Liver (tissue), 9 donors: ENCODE results near the gene SLC30A9. TPM values are rescaled to one million over a fixed set of nuclear protein-coding genes. Genes with fewer than 3 reads are reported as not detected.

ENCODE experiments used
- DNase-seq: peaks from one replicate; pipeline ENCODE4 v3.0.0-alpha.2; 2017; ENCODE audit warnings: low spot score
- H3K27ac ChIP-seq, 2 donors: one replicate each; pipeline ENCODE4 v1.7.0; 2013; ENCODE audit warnings: inconsistent platforms in 2 of 2, low read length in 2 of 2, control low read depth in 1 of 2, low read depth in 1 of 2, mild to moderate bottlenecking in 1 of 2
- H3K27me3 ChIP-seq, 4 donors: one replicate each; pipeline versions ENCODE4 v1.6.1 to v1.7.0; 2013; ENCODE audit warnings: low read length in 3 of 4, inconsistent platforms in 1 of 4, mild to moderate bottlenecking in 1 of 4, moderate library complexity in 1 of 4; ENCODE audit not compliant: control insufficient read depth in 4 of 4, insufficient read depth in 4 of 4
- H3K36me3 ChIP-seq, 4 donors: one replicate each; pipeline versions ENCODE4 v1.6.1 to v1.7.0; 2013; ENCODE audit warnings: low read length in 3 of 4, mild to moderate bottlenecking in 3 of 4, low read depth in 1 of 4, moderate library complexity in 1 of 4; ENCODE audit not compliant: control insufficient read depth in 4 of 4, insufficient read depth in 3 of 4
- H3K4me1 ChIP-seq, 4 donors: one replicate each; pipeline versions ENCODE4 v1.6.1 to v1.7.0; 2013; ENCODE audit warnings: low read length in 3 of 4, mild to moderate bottlenecking in 3 of 4, moderate library complexity in 1 of 4; ENCODE audit not compliant: control insufficient read depth in 4 of 4, insufficient read depth in 4 of 4
- H3K4me3 ChIP-seq, 3 donors: one replicate each; pipeline versions ENCODE4 v1.6.1 to v1.7.0; 2013; ENCODE audit warnings: low read length in 3 of 3, control low read depth in 1 of 3, low read depth in 1 of 3, mild to moderate bottlenecking in 1 of 3
- H3K9ac ChIP-seq, 2 donors: one replicate each; pipeline ENCODE4 v1.7.0; 2013; ENCODE audit warnings: low read length in 2 of 2, mild to moderate bottlenecking in 2 of 2, moderate library complexity in 2 of 2, control low read depth in 1 of 2, low read depth in 1 of 2
- H3K9me3 ChIP-seq, 4 donors: one replicate each; pipeline versions ENCODE4 v1.6.1 to v1.7.0; 2013; ENCODE audit warnings: low read length in 3 of 4; ENCODE audit not compliant: control insufficient read depth in 4 of 4
- CTCF ChIP-seq: fragments of 150-350 bp; IDR thresholded peaks from 2 replicates; pipeline ENCODE4 v1.5.1; 2017; ENCODE audit warnings: improper control_type of control experiment, low read depth, low read length; ENCODE audit not compliant: missing input control
- EGR1 ChIP-seq, 2 donors: IDR thresholded peaks; 2 replicates each; pipeline ENCODE4 v1.6.1; 2016 to 2018; ENCODE audit warnings: antibody characterized with exemption in 2 of 2, low read depth in 2 of 2
- FOXA1 ChIP-seq: IDR thresholded peaks from 2 replicates; pipeline ENCODE4 v1.6.1; 2016; ENCODE audit warnings: antibody characterized with exemption
- FOXA2 ChIP-seq: IDR thresholded peaks from 2 replicates; pipeline ENCODE4 v1.6.1; 2016; ENCODE audit warnings: antibody characterized with exemption
- GABPA ChIP-seq, 2 donors: IDR thresholded peaks in 1 of 2; conservative IDR thresholded peaks in 1 of 2; 2 replicates each; pipeline ENCODE4 v1.6.1; 2016; ENCODE audit warnings: antibody characterized with exemption in 2 of 2, mild to moderate bottlenecking in 1 of 2, moderate library complexity in 1 of 2
- HNF4A ChIP-seq, 2 donors: conservative IDR thresholded peaks; 2 replicates each; pipeline ENCODE4 v1.6.1; 2016; ENCODE audit warnings: antibody characterized with exemption in 2 of 2, mild to moderate bottlenecking in 2 of 2
- HNF4G ChIP-seq: IDR thresholded peaks from 2 replicates; pipeline ENCODE4 v1.6.1; 2016; ENCODE audit warnings: antibody characterized with exemption
- JUND ChIP-seq, 2 donors: IDR thresholded peaks; 2 replicates each; pipeline ENCODE4 v1.6.1; 2016; ENCODE audit warnings: antibody characterized with exemption in 2 of 2
- NR2F2 ChIP-seq: IDR thresholded peaks from 2 replicates; pipeline ENCODE4 v1.6.1; 2016; ENCODE audit warnings: antibody characterized with exemption
- RAD21 ChIP-seq, 2 donors: IDR thresholded peaks; 2 replicates each; pipeline ENCODE4 v1.6.1; 2016; ENCODE audit warnings: antibody characterized with exemption in 2 of 2, mild to moderate bottlenecking in 2 of 2
- REST ChIP-seq: IDR thresholded peaks from 2 replicates; pipeline ENCODE4 v1.6.1; 2016; ENCODE audit warnings: antibody characterized with exemption, mild to moderate bottlenecking
- RXRA ChIP-seq, 2 donors: IDR thresholded peaks; 2 replicates each; pipeline ENCODE4 v1.6.1; 2017 to 2018; ENCODE audit warnings: antibody characterized with exemption in 2 of 2, mild to moderate bottlenecking in 1 of 2
- SP1 ChIP-seq: IDR thresholded peaks from 2 replicates; pipeline ENCODE4 v1.6.1; 2018; ENCODE audit warnings: antibody characterized with exemption, mild to moderate bottlenecking
- TAF1 ChIP-seq: conservative IDR thresholded peaks from 2 replicates; pipeline ENCODE4 v1.6.1; 2016; ENCODE audit warnings: antibody characterized with exemption, mild to moderate bottlenecking
- YY1 ChIP-seq: IDR thresholded peaks from 2 replicates; pipeline ENCODE4 v1.6.1; 2016; ENCODE audit warnings: antibody characterized with exemption, mild to moderate bottlenecking
- WGBS: extraction: QIAGEN DNeasy Blood & Tissue Kit; methylation state at CpG from one replicate; pipeline ENCODE4 v1.1.7; 2013; 5-methylcytosine and 5-hydroxymethylcytosine counted together
- polyA plus RNA-seq, 2 donors: library from polyadenylated mRNA; stranded (reverse) in 1 of 2; unstranded in 1 of 2; fragments of 200-250 nt in 1 of 2; fragments of >200 nt in 1 of 2; fragmentation: Nextera tagmentation in 1 of 2; extraction: Ambion mirVana in 1 of 2; gene quantifications; one replicate each; pipeline versions ENCODE4 v1.2.1 to v1.2.3, GENCODE V29; 2013 to 2015
- total RNA-seq, 2 donors: library from RNA; depleted of rRNA; stranded (reverse); fragments of >200 nt; gene quantifications; one replicate each; pipeline ENCODE4 v1.2.3, GENCODE V29; 2014
- TF ChIP-seq, protein P1 (sequence below): IDR thresholded peaks from 2 replicates; pipeline ENCODE4 v1.6.1; 2016; ENCODE audit warnings: antibody characterized with exemption
- TF ChIP-seq, protein P2 (sequence below): IDR thresholded peaks from 2 replicates; pipeline ENCODE4 v1.6.1; 2016; ENCODE audit warnings: antibody characterized with exemption
- TF ChIP-seq, protein P3 (sequence below): IDR thresholded peaks from 2 replicates; pipeline ENCODE4 v1.6.1; 2016; ENCODE audit warnings: antibody characterized with exemption
- donor health status: healthy.
- donor health status: healthy.
- donor health status: healthy.
- donor health status: healthy.
- donor health status: healthy.

SLC30A9 gene
- total and polyA plus RNA-seq, 4 donors = 13.5 to 31.0 (median 22.2) TPM

DNA sequence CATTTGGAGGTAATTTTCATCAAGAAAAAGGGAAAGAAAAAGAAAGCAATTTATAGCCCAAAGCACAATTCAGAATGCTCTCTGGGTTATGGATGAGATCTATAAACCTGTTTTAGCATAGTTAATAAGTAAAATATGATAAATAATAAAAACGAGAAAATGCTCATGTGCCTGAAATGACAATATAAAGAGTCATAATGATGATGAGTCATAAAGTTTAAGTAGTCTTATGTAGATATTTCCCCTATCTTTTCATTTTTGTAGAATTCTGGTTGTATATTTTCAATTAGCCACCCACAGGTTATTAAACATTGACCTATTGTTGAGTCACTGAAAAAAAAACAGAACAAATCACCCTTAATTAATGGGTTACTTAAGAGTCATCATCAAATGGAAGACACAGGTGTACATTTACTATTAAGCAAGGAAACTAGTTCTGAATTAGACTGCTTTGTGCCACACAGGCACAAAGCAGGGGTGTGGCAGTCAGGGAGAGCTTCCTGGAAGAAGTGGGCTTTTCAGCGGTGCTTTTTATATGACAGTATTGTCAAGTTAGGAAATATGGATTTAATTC, 132.8 kb downstream of the SLC30A9 start:
- Histone ChIP-seq H3K4me3 (no peak overlapping the region), H3K9ac (no peak overlapping the region), H3K4me1 (no peaks in the 10 kb centered on the region), H3K36me3 (no peaks in the 10 kb centered on the region), H3K9me3 (peaks cover 0 to 3% (median 0%) of the 10 kb centered on the region in 4 donors), H3K27me3 (no peaks in the 10 kb centered on the region), H3K27ac (no peak overlapping the region)
- no peak for DNase-seq
- WGBS = 82% methylated on average over 2 of the region's 2 CpGs
- TF ChIP-seq, protein P1, sequence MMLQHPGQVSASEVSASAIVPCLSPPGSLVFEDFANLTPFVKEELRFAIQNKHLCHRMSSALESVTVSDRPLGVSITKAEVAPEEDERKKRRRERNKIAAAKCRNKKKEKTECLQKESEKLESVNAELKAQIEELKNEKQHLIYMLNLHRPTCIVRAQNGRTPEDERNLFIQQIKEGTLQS = no peak
- TF ChIP-seq RXRA (IDR thresholded peaks at IDR 0.05) (no peak), EGR1 (IDR thresholded peaks at IDR 0.05; ENCODE audit: low read depth in 2 of 2) (no peak)

DNA sequence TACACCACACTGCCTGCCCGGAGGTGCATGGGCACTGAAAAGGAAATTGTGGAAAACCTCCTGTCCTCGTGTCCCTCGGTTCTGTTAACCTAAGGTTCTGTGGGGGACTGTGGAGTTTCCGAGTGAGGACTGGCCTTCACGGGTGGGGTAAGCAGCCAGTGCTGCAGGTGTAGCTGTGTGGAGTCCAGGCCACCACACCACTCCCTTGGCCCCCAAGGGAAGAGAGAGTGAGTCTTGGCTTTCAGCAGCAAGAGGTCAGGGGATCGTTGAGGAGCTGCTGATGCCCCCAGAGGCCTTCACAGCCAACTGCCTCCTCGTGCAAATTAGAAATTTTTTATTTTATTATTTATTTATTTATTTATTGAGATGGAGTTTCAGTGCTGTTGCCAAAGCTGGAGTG, 141.8 kb downstream of the SLC30A9 start:
- Histone ChIP-seq H3K27ac (no peak overlapping the region), H3K4me3 (no peak overlapping the region), H3K36me3 (no peaks in the 10 kb centered on the region), H3K4me1 (no peaks in the 10 kb centered on the region), H3K9ac (no peak overlapping the region), H3K9me3 (peaks cover 0 to 5% (median 4%) of the 10 kb centered on the region in 4 donors), H3K27me3 (peaks cover 0 to 3% (median 0%) of the 10 kb centered on the region in 4 donors)
- no peak for DNase-seq
- TF ChIP-seq EGR1 (IDR thresholded peaks at IDR 0.05; ENCODE audit: low read depth in 2 of 2) = no peak
- no peak for TF ChIP-seq SP1
- WGBS = 89% methylated on average over 7 of the region's 7 CpGs

GRCh38 chr4:42133006-42133405, 142.7 kb downstream of the SLC30A9 start:
- peaks cover 0 to 3% (median 0%) of the 10 kb centered on the region in 4 donors for H3K27me3 ChIP-seq
- 51% methylated on average over 1 of the region's 1 CpG for WGBS
- H3K4me1 ChIP-seq = no peaks in the 10 kb centered on the region
- H3K4me3 ChIP-seq = no peak overlapping the region
- DNase-seq = no peak
- no peaks in the 10 kb centered on the region for H3K36me3 ChIP-seq
- no peak for TF ChIP-seq FOXA1
- TF ChIP-seq, protein P2, sequence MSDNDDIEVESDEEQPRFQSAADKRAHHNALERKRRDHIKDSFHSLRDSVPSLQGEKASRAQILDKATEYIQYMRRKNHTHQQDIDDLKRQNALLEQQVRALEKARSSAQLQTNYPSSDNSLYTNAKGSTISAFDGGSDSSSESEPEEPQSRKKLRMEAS = no peak
- TF ChIP-seq, protein P1 = no peak
- no peak for TF ChIP-seq SP1
- TF ChIP-seq RXRA (IDR thresholded peaks at IDR 0.05) = no peak
- no peak for TF ChIP-seq RAD21 (IDR thresholded peaks at IDR 0.05)
- no peak for TF ChIP-seq CTCF
- no peak for TF ChIP-seq HNF4A (conservative IDR thresholded peaks at IDR 0.05)
- no peak for TF ChIP-seq FOXA2
- no peak for TF ChIP-seq NR2F2
- no peak for TF ChIP-seq TAF1
- TF ChIP-seq HNF4G = no peak
- no peak for TF ChIP-seq YY1
- TF ChIP-seq JUND (IDR thresholded peaks at IDR 0.05) = no peak
- TF ChIP-seq, protein P3, sequence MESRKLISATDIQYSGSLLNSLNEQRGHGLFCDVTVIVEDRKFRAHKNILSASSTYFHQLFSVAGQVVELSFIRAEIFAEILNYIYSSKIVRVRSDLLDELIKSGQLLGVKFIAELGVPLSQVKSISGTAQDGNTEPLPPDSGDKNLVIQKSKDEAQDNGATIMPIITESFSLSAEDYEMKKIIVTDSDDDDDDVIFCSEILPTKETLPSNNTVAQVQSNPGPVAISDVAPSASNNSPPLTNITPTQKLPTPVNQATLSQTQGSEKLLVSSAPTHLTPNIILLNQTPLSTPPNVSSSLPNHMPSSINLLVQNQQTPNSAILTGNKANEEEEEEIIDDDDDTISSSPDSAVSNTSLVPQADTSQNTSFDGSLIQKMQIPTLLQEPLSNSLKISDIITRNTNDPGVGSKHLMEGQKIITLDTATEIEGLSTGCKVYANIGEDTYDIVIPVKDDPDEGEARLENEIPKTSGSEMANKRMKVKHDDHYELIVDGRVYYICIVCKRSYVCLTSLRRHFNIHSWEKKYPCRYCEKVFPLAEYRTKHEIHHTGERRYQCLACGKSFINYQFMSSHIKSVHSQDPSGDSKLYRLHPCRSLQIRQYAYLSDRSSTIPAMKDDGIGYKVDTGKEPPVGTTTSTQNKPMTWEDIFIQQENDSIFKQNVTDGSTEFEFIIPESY = no peak
- no peak for TF ChIP-seq GABPA (IDR thresholded peaks at IDR 0.05 in 1 of 2, conservative IDR thresholded peaks at IDR 0.05 in 1 of 2)
- TF ChIP-seq REST = no peak
- no peak for TF ChIP-seq EGR1 (IDR thresholded peaks at IDR 0.05; ENCODE audit: low read depth in 2 of 2)
- H3K9me3 ChIP-seq = peaks cover 0 to 5% (median 3%) of the 10 kb centered on the region in 4 donors
- H3K27ac ChIP-seq = no peak overlapping the region
- H3K9ac ChIP-seq = no peak overlapping the region
